GM19193 (cell line): ENCODE measurements around the gene CHST11.
A peak's percentile ranks its signal among the peaks of the same experiment; 100 is the strongest.

Experiments used
- POLR2A ChIP-seq: IDR thresholded peaks from 4 replicates; pipeline ENCODE4 v1.6.1; 2011; ENCODE audit not compliant: insufficient read depth, insufficient read length; ENCODE audit errors: extremely low read depth

The CHST11 gene

DNA sequence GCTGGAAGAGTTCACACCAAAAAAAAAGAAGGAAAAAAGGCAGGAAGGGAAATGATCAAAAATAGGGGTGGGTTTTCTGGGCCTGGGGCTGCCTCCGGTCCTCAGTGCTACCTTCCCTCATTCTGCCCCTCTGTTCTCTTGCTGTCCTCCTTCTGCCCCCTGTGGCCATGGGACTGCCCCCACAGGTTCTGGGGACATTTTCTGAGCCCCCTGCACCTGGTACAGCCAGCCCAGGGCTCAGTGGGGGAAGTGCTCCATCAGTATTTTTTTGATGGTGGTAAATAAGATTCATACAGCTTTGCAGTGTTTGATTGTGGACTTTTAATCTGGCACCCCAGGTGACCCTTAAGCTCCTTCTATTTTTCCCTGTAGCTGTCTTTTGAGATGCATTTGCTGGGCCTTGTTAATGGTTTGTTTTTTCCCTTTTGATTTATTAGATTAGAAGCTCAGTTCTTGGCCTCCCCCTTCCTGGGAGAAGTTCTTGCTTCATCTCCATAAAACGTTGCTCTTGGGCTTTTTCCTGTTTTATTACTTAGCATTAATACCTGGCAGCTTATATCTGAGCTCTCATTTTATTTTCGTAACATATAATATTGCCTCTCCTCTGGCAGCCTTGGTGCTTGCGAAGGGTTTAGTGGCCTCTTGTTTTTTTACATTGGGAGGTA, 43.1 kb downstream of the CHST11 start:
- TF ChIP-seq POLR2A: no peak

DNA sequence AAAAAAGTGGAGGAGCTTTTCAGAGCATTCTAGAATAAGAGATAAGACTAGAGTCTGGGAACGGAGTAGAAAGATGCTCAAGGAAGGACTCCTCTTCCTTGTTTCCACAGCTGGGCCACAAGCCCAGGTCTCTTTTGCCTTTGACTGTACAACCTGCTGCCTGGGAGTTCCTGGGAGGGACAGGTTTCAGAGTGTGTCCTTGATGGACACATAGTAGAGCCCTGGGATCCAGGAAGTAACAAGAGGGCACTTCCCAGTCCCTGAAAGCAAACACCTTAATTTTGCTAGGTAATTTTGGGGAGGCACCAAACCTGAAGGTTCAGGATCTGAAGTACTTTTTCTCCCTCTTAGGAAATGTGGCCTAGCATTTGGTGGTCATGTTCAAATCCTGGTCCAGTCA, 44.4 kb downstream of the CHST11 start:
- no peak for TF ChIP-seq POLR2A

- no peak for TF ChIP-seq POLR2A
Measured at GRCh38 chr12:104501660-104502059, 44.9 kb downstream of the CHST11 start.

DNA sequence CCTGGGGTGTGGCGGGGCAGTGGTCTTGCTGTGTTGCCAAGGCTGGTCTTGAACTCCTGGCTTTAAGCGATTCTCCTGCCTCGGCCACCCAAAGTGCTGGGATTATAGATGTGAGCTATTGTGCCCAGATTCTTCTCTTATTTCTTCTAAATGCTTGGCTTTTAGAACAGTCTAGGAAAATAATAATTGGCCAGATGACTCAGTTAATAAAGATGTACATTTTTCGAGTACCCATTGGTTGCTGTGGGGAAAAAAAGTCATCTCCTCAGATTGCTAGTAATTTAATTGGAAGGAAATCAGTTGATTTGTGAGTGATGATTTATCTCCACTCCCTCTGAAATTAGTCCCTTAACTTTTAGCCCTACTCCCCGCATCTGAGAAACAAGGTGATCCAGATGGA, 45.5 kb downstream of the CHST11 start:
- TF ChIP-seq POLR2A: no peak

GRCh38 chr12:104502638-104503037, 45.9 kb downstream of the CHST11 start:
- TF ChIP-seq POLR2A: no peak

GRCh38 chr12:104503191-104503590, 46.4 kb downstream of the CHST11 start:
- no peak for TF ChIP-seq POLR2A

DNA sequence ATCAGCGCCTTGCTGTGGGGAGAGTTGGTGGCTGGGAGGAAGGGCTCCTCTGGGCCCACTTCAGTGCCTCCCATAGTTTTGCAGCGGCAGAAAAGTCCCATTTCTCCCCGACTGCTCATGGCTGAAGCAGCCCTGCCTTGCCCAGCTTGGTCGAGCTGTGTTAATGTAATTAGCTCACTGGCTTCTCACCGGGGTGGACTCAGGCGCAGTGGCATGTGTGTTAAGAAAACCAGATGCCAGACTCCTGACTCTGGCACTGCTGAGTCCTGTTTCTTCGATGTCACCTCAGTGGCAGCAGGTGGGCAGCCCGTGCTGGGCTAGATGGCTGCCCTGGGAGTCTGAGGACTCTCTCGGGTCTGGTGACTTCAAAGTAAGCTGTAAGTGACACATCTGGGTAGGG, 47.4 kb downstream of the CHST11 start:
- no peak for TF ChIP-seq POLR2A

DNA sequence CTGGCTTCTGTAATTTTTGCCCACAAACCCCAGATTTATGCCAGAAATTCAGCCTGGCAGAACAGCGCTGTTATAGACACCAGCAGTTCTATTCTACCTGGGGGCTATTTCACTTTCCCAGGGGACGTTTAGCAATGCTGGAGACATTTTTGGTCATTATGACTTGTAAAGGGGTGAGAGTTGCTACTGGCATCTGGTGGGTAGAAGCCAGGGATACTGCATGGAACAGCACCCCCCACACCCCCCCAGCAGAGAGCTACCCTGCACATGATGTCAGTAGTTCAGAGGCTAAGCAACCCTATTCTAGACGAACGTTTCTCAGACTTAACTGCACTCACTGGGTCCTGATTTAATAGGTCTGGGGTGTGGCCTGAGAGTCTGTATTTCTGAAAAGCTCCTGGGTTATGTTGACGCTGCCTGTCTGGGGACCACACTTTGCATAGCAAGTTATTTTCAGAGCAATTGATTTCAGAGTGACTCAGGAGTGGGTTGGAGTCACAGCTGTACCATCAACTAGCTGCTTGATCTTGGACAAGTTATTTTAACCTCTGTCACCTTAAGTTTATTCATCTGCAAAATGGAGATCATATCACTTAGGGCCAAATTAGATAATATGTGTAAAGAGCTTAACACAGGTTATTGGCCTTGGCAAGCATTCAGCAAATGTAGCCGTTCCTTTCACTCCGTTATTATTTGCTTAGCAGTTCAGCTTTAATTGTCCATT, 48.5 kb downstream of the CHST11 start:
- peak; percentile 22 for TF ChIP-seq POLR2A

- TF ChIP-seq POLR2A: no peak
Measured at GRCh38 chr12:104506676-104507401, 50.1 kb downstream of the CHST11 start.

DNA sequence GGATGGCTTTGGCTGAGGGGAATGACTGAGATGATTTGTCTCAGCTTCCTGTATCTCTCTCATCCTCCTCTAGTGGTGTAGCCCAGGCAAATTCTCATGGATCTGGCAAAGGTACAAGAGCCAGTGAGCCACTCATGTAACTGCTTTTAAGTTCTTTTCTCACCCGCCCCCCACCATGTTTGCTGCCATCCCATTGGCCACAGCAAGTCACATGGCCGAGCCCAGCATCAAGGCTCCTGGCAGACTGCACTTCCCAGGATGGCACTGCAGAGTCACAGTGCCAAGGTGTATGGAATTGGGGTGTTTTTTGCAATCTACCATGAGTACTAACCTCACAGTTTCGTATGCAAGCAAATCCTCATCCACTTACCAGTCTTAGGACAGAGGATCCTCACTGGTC, 50.9 kb downstream of the CHST11 start:
- TF ChIP-seq POLR2A: no peak

GRCh38 chr12:104508752-104509446, 52.2 kb downstream of the CHST11 start:
- TF ChIP-seq POLR2A: no peak

- no peak for TF ChIP-seq POLR2A
Measured at GRCh38 chr12:104510145-104510872, 53.6 kb downstream of the CHST11 start.

- TF ChIP-seq POLR2A: no peak
Measured at GRCh38 chr12:104510873-104511440, 54.2 kb downstream of the CHST11 start.

- no peak for TF ChIP-seq POLR2A
Measured at GRCh38 chr12:104513681-104514080, 56.9 kb downstream of the CHST11 start.
